Loucy (cell line): Measurements from ENCODE around the gene SUN1.
A peak's percentile ranks its signal among the peaks of the same experiment; 100 is the strongest.
"Not testable (repeated sequence)": the region's sequence is repeated elsewhere in the genome, so short reads cannot be mapped to it uniquely, and the experiment has no call there.

Source experiments
- H2AFZ ChIP-seq: fragments of 200-600 bp; sonication (generic); 2 replicates; pipeline ENCODE4 v1.6.0; 2016; ENCODE audit warnings: antibody characterized with exemption, mild to moderate bottlenecking, low read length, moderate library complexity
- H3F3A ChIP-seq: fragments of 200-600 bp; 2 replicates; pipeline ENCODE4 v1.6.0; 2016; ENCODE audit warnings: antibody characterized with exemption, low read depth, mild to moderate bottlenecking
- H3K27me3 ChIP-seq: fragments of 200-600 bp; sonication (generic); 2 replicates; pipeline ENCODE4 v1.6.1; 2014; ENCODE audit warnings: low read length, mild to moderate bottlenecking; ENCODE audit not compliant: insufficient read depth, poor library complexity, severe bottlenecking
- H3K36me3 ChIP-seq: fragments of 200-600 bp; sonication (generic); 2 replicates; pipeline ENCODE4 v1.6.1; 2016; ENCODE audit warnings: low read length; ENCODE audit not compliant: insufficient read depth
- H3K4me1 ChIP-seq: fragments of 200-600 bp; sonication (generic); 2 replicates; pipeline ENCODE4 v1.5.1; 2014; ENCODE audit warnings: low read length, mild to moderate bottlenecking; ENCODE audit not compliant: insufficient read depth, poor library complexity, severe bottlenecking
- H3K4me2 ChIP-seq: fragments of 200-600 bp; sonication (generic); 2 replicates; pipeline ENCODE4 v1.6.0; 2014; ENCODE audit warnings: antibody characterized with exemption, low read length, low read depth, mild to moderate bottlenecking; ENCODE audit not compliant: poor library complexity, severe bottlenecking
- H3K4me3 ChIP-seq: fragments of 200-600 bp; sonication (generic); 2 replicates; pipeline ENCODE4 v1.5.1; 2014; ENCODE audit warnings: low read length, mild to moderate bottlenecking, mixed read lengths; ENCODE audit not compliant: poor library complexity, severe bottlenecking
- H3K79me2 ChIP-seq: fragments of 200-600 bp; sonication (generic); 2 replicates; pipeline ENCODE4 v1.6.1; 2014; ENCODE audit warnings: low read length; ENCODE audit not compliant: insufficient read depth
- H3K9ac ChIP-seq: fragments of 200-600 bp; sonication (generic); 2 replicates; pipeline ENCODE4 v1.6.0; 2014; ENCODE audit warnings: mild to moderate bottlenecking, low read depth, low read length, moderate library complexity; ENCODE audit not compliant: poor library complexity, severe bottlenecking
- H3K9me2 ChIP-seq: fragments of 200-600 bp; sonication (generic); replicated peaks from 2 replicates; pipeline ENCODE4 v1.6.1; 2016; ENCODE audit warnings: low read depth, low read length, mixed read lengths
- H3K9me3 ChIP-seq: fragments of 200-600 bp; sonication (generic); 2 replicates; pipeline ENCODE4 v1.6.1; 2014; ENCODE audit warnings: mild to moderate bottlenecking, antibody characterized with exemption, low read length, low read depth; ENCODE audit not compliant: insufficient read depth
- H4K20me1 ChIP-seq: fragments of 200-600 bp; sonication (generic); 2 replicates; pipeline ENCODE4 v1.6.0; 2014; ENCODE audit warnings: antibody characterized with exemption, low read length, mild to moderate bottlenecking; ENCODE audit not compliant: insufficient read depth, poor library complexity, severe bottlenecking
- EZH2phosphoT487 ChIP-seq: fragments of 200-600 bp; IDR thresholded peaks from 2 replicates; pipeline ENCODE4 v1.6.1; 2018; ENCODE audit warnings: antibody characterized with exemption, mild to moderate bottlenecking, moderate library complexity, borderline replicate concordance
- TF ChIP-seq, protein P1 (sequence below): fragments of 200-600 bp; sonication (generic); conservative IDR thresholded peaks from 2 replicates; pipeline ENCODE4 v1.5.1; 2014; ENCODE audit warnings: mild to moderate bottlenecking, antibody characterized with exemption, low read length

Gene SUN1

DNA sequence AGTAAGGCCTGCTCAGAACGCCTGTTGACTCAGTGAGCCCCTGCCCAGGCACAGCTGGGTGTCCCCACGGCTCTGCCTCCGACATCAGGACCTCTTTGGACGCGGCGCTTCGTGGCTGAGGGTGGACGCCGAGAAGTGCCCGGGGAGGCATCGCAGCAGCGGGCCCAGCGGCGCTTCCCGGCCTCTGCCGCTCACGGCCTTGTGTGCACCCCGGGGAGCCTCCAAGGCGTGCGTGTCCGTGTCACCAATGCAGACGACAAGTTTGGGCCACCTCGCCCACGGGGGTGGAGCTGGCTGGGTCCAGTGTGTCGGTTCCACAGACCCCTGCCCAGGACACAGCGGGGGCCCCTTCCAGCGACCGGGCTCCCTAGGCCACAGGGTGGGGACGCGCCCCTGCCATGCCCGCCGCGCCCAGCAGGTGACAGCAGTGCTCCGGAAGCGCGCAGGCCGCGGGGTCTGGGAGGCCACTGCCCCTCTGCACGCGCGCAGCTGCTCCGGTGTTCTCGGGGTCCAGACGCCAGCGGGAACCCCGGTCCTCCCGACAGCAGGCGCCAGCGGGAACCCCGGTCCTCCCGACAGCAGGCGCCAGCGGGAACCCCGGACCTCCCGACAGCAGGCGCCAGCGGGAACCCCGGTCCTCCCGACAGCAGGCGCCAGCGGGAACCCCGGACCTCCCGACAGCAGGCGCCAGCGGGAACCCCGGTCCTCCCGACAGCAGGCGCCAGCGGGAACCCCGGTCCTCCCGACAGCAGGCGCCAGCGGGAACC lies 76.5 kb downstream of the SUN1 start:
- TF ChIP-seq, protein P1, sequence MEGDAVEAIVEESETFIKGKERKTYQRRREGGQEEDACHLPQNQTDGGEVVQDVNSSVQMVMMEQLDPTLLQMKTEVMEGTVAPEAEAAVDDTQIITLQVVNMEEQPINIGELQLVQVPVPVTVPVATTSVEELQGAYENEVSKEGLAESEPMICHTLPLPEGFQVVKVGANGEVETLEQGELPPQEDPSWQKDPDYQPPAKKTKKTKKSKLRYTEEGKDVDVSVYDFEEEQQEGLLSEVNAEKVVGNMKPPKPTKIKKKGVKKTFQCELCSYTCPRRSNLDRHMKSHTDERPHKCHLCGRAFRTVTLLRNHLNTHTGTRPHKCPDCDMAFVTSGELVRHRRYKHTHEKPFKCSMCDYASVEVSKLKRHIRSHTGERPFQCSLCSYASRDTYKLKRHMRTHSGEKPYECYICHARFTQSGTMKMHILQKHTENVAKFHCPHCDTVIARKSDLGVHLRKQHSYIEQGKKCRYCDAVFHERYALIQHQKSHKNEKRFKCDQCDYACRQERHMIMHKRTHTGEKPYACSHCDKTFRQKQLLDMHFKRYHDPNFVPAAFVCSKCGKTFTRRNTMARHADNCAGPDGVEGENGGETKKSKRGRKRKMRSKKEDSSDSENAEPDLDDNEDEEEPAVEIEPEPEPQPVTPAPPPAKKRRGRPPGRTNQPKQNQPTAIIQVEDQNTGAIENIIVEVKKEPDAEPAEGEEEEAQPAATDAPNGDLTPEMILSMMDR, result peak; percentile 67
- not testable (repeated sequence) for H3F3A ChIP-seq, H3K4me2 ChIP-seq, H4K20me1 ChIP-seq, H3K79me2 ChIP-seq, H3K9ac ChIP-seq, H3K27me3 ChIP-seq, H3K9me2 ChIP-seq, H3K4me1 ChIP-seq, H3K36me3 ChIP-seq, H3K9me3 ChIP-seq, H2AFZ ChIP-seq, H3K4me3 ChIP-seq

DNA sequence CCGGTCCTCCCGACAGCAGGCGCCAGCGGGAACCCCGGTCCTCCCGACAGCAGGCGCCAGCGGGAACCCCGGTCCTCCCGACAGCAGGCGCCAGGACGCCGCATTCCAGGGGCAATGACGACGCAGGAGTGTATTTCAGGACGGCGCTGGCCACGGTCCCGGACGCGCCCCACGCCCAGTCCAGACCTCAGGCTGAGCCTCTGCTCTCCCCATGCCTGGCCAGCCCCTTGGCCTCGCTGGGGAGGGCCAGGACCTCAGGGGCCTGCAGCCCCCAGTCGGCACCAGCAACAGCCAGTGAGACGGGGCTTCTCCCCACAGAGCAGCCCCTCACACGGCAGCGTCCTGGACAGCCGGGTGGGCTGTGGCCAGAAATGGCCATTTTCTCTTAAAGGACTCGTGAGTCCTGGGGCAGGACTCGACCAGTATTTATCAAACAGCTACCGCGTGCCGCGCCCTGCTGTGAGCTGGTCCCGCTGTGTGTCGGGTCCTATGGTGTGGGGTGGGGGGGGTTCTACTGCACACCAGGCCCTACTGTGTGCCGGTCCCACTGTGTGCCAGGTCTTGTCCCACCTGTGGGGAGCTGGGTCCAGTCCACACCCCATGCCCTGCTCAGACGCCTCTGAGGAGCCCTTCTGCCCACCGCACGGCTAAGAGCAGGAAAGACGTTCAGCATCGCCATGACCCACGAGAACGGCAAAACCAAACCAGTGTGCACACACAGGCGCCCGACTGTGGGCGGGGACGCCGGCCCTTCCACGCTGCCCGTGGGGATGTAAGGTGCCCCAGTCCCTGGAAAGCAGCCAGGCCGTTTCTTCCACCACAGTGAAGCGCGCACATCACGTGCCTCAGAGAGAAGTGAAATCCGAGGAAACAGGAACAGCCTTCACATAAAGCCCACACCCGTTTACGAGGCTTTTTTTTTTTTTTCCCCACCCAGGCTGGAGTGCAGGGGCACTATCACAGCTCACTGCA lies 77.4 kb downstream of the SUN1 start:
- Histone ChIP-seq H2AFZ (no peak overlapping the region), H3K4me2 (no peak overlapping the region)

DNA sequence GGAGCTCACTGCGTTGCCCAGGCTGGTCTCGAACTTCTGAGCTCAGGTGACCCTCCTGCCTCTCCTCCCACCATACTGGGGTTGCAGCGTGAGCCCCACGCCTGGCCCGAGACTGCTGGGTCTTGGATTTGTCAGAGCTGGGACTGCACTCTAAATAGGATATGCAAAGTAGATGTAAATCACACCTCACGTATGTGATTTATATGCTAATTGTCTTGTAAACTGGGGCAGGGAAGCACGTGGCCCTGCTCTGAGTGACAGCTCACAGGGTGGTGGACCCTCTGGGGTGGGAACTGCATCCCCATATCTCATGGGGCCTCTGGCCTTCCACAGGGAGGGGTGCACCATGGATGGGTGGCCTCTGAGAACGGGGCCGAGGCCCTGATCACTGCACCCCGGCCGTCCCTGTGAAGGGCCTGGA lies 78.2 kb downstream of the SUN1 start:
- Histone ChIP-seq H3K4me3 (no peak overlapping the region), H4K20me1 (no peaks in the 10 kb centered on the region), H3K27me3 (no peaks in the 10 kb centered on the region), H3F3A (no peaks in the 10 kb centered on the region), H3K4me1 (no peaks in the 10 kb centered on the region), H3K9ac (no peak overlapping the region), H3K4me2 (no peak overlapping the region), H3K9me3 (no peaks in the 10 kb centered on the region), H3K36me3 (no peaks in the 10 kb centered on the region), H2AFZ (no peak overlapping the region), H3K79me2 (no peaks in the 10 kb centered on the region), H3K9me2 (no peaks in the 10 kb centered on the region)
- TF ChIP-seq, protein P1, result no peak
- TF ChIP-seq EZH2phosphoT487, result no peak

More for the DNA sequence above, 77.4 kb downstream of the SUN1 start:
- Histone ChIP-seq H3K9me2 (no peaks in the 10 kb centered on the region), H3K4me1 (no peaks in the 10 kb centered on the region), H3F3A (no peaks in the 10 kb centered on the region), H3K9ac (no peak overlapping the region), H3K36me3 (no peaks in the 10 kb centered on the region), H3K4me3 (no peak overlapping the region), H4K20me1 (no peaks in the 10 kb centered on the region), H3K27me3 (no peaks in the 10 kb centered on the region), H3K79me2 (no peaks in the 10 kb centered on the region), H3K9me3 (no peaks in the 10 kb centered on the region)
- TF ChIP-seq, protein P1, result no peak
- TF ChIP-seq EZH2phosphoT487, result no peak
